ENCODE results near the gene SLC23A2.

- TF ChIP-seq HOXD13 (CRISPR knock-in tag; IDR thresholded peaks at IDR 0.05; ENCODE audit: borderline replicate concordance) (no peak), REST (tag by site-specific recombination; IDR thresholded peaks at IDR 0.05) (no peak), CTCF (tag by site-specific recombination; IDR thresholded peaks at IDR 0.05) (no peak), ZNF830 (tag by site-specific recombination; IDR thresholded peaks at IDR 0.05; ENCODE audit: low read depth) (no peak), ZNF416 (tag by site-specific recombination; IDR thresholded peaks at IDR 0.05) (no peak), ZNF121 (tag by site-specific recombination; IDR thresholded peaks at IDR 0.05) (no peak), SALL2 (tag by site-specific recombination; IDR thresholded peaks at IDR 0.05; ENCODE audit: borderline replicate concordance) (no peak), ZBTB1 (tag by site-specific recombination; IDR thresholded peaks at IDR 0.05) (no peak), ZNF16 (tag by site-specific recombination; IDR thresholded peaks at IDR 0.05; ENCODE audit: low read depth) (no peak), ZNF18 (tag by site-specific recombination; IDR thresholded peaks at IDR 0.05) (no peak)
Observed at GRCh38 chr20:4971064-4971463, 30.2 kb downstream of the SLC23A2 start.

Measured in HEK293 (cell line).